ENCODE measurements around the gene CDIP1.

The CDIP1 gene

DNA sequence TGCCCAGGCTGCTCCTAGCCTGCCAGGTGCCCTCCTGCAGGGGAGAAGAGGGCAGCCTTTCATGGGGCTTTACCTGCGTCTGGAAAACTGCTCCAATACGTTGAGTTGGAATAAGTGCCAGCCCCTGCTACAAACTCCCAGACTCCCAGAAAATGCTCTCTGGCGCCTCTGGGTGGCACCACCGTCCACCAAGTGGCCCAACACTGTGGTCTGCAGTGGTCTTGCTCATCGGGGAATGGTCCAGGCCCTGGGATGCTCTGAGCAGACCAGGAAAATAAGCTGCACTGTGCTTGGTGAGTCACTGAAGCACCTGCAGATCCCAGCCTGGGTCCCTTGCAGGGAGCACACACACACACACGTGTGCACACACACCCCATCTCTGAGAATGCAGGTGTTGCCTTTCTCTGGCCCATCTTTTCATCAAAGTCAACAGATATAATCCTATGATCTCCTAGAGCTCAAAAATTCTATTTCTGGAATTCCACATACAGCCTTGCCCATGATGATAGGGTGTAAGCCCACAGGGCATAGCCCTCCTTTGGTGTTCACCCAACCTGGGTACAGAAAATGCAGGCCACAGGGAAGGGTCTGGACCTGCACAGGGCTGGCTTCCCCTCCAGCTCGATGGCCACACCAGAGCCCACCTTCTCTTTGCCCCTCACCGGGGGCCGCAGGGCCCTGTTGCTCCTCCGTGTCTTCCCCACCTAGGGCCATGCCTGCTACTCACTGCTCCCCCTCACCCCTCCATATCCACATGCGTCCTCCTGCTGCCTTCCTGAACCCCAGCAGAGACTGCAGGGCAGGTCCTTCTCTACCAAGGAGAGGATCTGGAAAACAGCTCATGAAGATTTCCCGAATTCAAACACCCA, 20.5 kb downstream of the CDIP1 start:
- Histone ChIP-seq H3K79me1 (ENCODE audit: low read length) (no peaks in the 10 kb centered on the region), H3K79me2 (ENCODE audit: control insufficient read depth, insufficient read depth, low read length) (no peaks in the 10 kb centered on the region), H3K18ac (ENCODE audit: low read length) (no peak overlapping the region), H2BK15ac (replicated peaks; ENCODE audit: low read depth) (no peak overlapping the region), H3K27me3 (ENCODE audit: insufficient read depth, low read length, poor library complexity) (no peaks in the 10 kb centered on the region), H3K36me3 (ENCODE audit: control insufficient read depth, insufficient read depth, low read length) (no peaks in the 10 kb centered on the region), H3K23ac (ENCODE audit: low read length) (no peak overlapping the region), H3K9ac (ENCODE audit: low read length) (no peak overlapping the region), H3K4me1 (ENCODE audit: control insufficient read depth, low read depth, low read length) (no peaks in the 10 kb centered on the region), H3K4ac (ENCODE audit: low read depth, low read length) (no peak overlapping the region), H2BK120ac (ENCODE audit: low read depth, low read length) (no peak overlapping the region), H2AK5ac (ENCODE audit: low read length) (no peak overlapping the region), H3K56ac (ENCODE audit: low read length) (no peak overlapping the region), H2BK5ac (ENCODE audit: low read length) (no peak overlapping the region), H3K27ac (ENCODE audit: low read depth, low read length) (no peak overlapping the region), H4K5ac (ENCODE audit: low read length) (no peak overlapping the region), H3K4me2 (ENCODE audit: low read length) (no peak overlapping the region), H4K8ac (ENCODE audit: low read depth, low read length) (no peak overlapping the region), H3K4me3 (ENCODE audit: low read length) (no peak overlapping the region)
- WGBS (ENCODE audit: extremely low coverage, insufficient coverage, low lambda C conversion rate) = no CpG with 5 or more reads among the region's 12 CpGs
- peak; percentile 80 for DNase-seq

GRCh38 chr16:4515611-4516233, 22.9 kb downstream of the CDIP1 start:
- Histone ChIP-seq H3K79me2 (ENCODE audit: control insufficient read depth, insufficient read depth, low read length) (no peaks in the 10 kb centered on the region), H4K5ac (ENCODE audit: low read length) (no peak overlapping the region), H3K4me2 (ENCODE audit: low read length) (no peak overlapping the region), H2BK5ac (ENCODE audit: low read length) (no peak overlapping the region), H2BK120ac (ENCODE audit: low read depth, low read length) (no peak overlapping the region), H3K4ac (ENCODE audit: low read depth, low read length) (no peak overlapping the region), H3K18ac (ENCODE audit: low read length) (no peak overlapping the region), H3K27ac (ENCODE audit: low read depth, low read length) (no peak overlapping the region), H3K36me3 (ENCODE audit: control insufficient read depth, insufficient read depth, low read length) (no peaks in the 10 kb centered on the region), H3K79me1 (ENCODE audit: low read length) (no peaks in the 10 kb centered on the region), H3K4me3 (ENCODE audit: low read length) (no peak overlapping the region), H3K56ac (ENCODE audit: low read length) (no peak overlapping the region), H2AK5ac (ENCODE audit: low read length) (no peak overlapping the region), H3K9ac (ENCODE audit: low read length) (no peak overlapping the region), H4K8ac (ENCODE audit: low read depth, low read length) (no peak overlapping the region), H3K4me1 (ENCODE audit: control insufficient read depth, low read depth, low read length) (no peaks in the 10 kb centered on the region), H3K23ac (ENCODE audit: low read length) (no peak overlapping the region), H2BK15ac (replicated peaks; ENCODE audit: low read depth) (no peak overlapping the region), H3K27me3 (ENCODE audit: insufficient read depth, low read length, poor library complexity) (no peaks in the 10 kb centered on the region)
- DNase-seq = no peak
- no CpG with 5 or more reads among the region's 5 CpGs for WGBS (ENCODE audit: extremely low coverage, insufficient coverage, low lambda C conversion rate)

GRCh38 chr16:4514606-4515005, 24.0 kb downstream of the CDIP1 start:
- H3K56ac ChIP-seq (ENCODE audit: low read length) = no peak overlapping the region
- H3K4me2 ChIP-seq (ENCODE audit: low read length) = no peak overlapping the region
- no peak overlapping the region for H4K5ac ChIP-seq (ENCODE audit: low read length)
- no peak overlapping the region for H4K8ac ChIP-seq (ENCODE audit: low read depth, low read length)
- no peaks in the 10 kb centered on the region for H3K79me1 ChIP-seq (ENCODE audit: low read length)
- no peak overlapping the region for H3K4ac ChIP-seq (ENCODE audit: low read depth, low read length)
- no peak overlapping the region for H3K18ac ChIP-seq (ENCODE audit: low read length)
- no peak overlapping the region for H2AK5ac ChIP-seq (ENCODE audit: low read length)
- H3K23ac ChIP-seq (ENCODE audit: low read length) = no peak overlapping the region
- H3K27me3 ChIP-seq (ENCODE audit: insufficient read depth, low read length, poor library complexity) = no peaks in the 10 kb centered on the region
- H3K79me2 ChIP-seq (ENCODE audit: control insufficient read depth, insufficient read depth, low read length) = no peaks in the 10 kb centered on the region
- no peak overlapping the region for H2BK5ac ChIP-seq (ENCODE audit: low read length)
- no peak for DNase-seq
- H3K9ac ChIP-seq (ENCODE audit: low read length) = no peak overlapping the region
- no peak overlapping the region for H2BK15ac ChIP-seq (replicated peaks; ENCODE audit: low read depth)
- peaks cover under 1% of the 10 kb centered on the region for H3K36me3 ChIP-seq (ENCODE audit: control insufficient read depth, insufficient read depth, low read length)
- no CpG with 5 or more reads among the region's 7 CpGs for WGBS (ENCODE audit: extremely low coverage, insufficient coverage, low lambda C conversion rate)
- H2BK120ac ChIP-seq (ENCODE audit: low read depth, low read length) = no peak overlapping the region
- no peak overlapping the region for H3K4me3 ChIP-seq (ENCODE audit: low read length)
- H3K4me1 ChIP-seq (ENCODE audit: control insufficient read depth, low read depth, low read length) = no peaks in the 10 kb centered on the region
- H3K27ac ChIP-seq (ENCODE audit: low read depth, low read length) = no peak overlapping the region

- Histone ChIP-seq H3K4me1 (ENCODE audit: control insufficient read depth, low read depth, low read length) (no peaks in the 10 kb centered on the region), H3K79me2 (ENCODE audit: control insufficient read depth, insufficient read depth, low read length) (no peaks in the 10 kb centered on the region), H3K56ac (ENCODE audit: low read length) (no peak overlapping the region), H2BK5ac (ENCODE audit: low read length) (no peak overlapping the region), H3K4me3 (ENCODE audit: low read length) (no peak overlapping the region), H2BK120ac (ENCODE audit: low read depth, low read length) (no peak overlapping the region), H4K5ac (ENCODE audit: low read length) (no peak overlapping the region), H3K18ac (ENCODE audit: low read length) (no peak overlapping the region), H3K9ac (ENCODE audit: low read length) (no peak overlapping the region), H4K8ac (ENCODE audit: low read depth, low read length) (no peak overlapping the region), H3K27me3 (ENCODE audit: insufficient read depth, low read length, poor library complexity) (no peaks in the 10 kb centered on the region), H3K79me1 (ENCODE audit: low read length) (no peaks in the 10 kb centered on the region), H3K27ac (ENCODE audit: low read depth, low read length) (no peak overlapping the region), H2BK15ac (replicated peaks; ENCODE audit: low read depth) (no peak overlapping the region), H2AK5ac (ENCODE audit: low read length) (no peak overlapping the region), H3K4me2 (ENCODE audit: low read length) (no peak overlapping the region), H3K23ac (ENCODE audit: low read length) (no peak overlapping the region), H3K4ac (ENCODE audit: low read depth, low read length) (no peak overlapping the region), H3K36me3 (ENCODE audit: control insufficient read depth, insufficient read depth, low read length) (peaks cover 4% of the 10 kb centered on the region)
- no peak for DNase-seq
- no CpG with 5 or more reads among the region's 7 CpGs for WGBS (ENCODE audit: extremely low coverage, insufficient coverage, low lambda C conversion rate)
Measured at GRCh38 chr16:4513881-4514280, 24.7 kb downstream of the CDIP1 start.

DNA sequence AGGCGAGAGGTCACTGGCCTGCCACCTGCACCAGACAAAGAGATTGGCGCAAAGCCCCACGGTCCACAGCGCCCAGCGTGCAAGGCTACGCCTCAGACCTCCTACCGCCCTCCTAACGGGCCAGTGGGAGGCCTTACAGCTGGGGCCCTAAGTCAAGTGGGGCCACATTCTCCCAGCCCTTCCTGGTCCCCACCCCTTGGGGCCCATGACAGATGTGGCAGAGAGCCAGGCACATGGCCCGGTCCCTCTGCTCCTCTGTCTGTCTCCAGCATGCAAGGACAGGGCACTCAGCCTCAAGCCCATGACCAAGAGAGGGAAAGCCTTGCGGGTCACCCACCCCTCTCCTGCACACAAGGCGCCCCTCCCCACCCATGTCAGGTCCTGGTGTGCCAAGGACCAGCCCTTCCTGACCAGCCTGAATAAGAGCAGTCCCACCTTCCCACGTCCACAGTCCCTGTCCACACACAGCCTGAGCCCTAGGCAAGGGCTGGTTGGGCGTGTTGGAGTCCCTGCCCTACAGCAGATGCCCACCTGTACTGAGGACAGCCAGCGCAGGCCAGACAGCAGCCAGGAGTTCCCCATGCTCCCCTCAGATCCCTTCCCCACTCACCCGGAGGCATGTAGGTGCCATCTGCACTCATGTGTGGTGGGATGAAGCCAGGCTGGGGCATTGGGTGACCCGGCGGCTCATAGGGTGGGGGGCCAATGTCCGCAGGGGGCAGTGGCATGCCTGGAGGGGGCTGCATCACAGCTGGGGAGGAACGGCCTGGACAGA, 25.3 kb downstream of the CDIP1 start:
- H3K18ac ChIP-seq (ENCODE audit: low read length) = no peak overlapping the region
- H2BK120ac ChIP-seq (ENCODE audit: low read depth, low read length) = no peak overlapping the region
- no peak overlapping the region for H3K4me3 ChIP-seq (ENCODE audit: low read length)
- H3K27me3 ChIP-seq (ENCODE audit: insufficient read depth, low read length, poor library complexity) = no peaks in the 10 kb centered on the region
- no peak overlapping the region for H3K56ac ChIP-seq (ENCODE audit: low read length)
- H2BK15ac ChIP-seq (replicated peaks; ENCODE audit: low read depth) = no peak overlapping the region
- H4K8ac ChIP-seq (ENCODE audit: low read depth, low read length) = no peak overlapping the region
- H3K36me3 ChIP-seq (ENCODE audit: control insufficient read depth, insufficient read depth, low read length) = peaks cover 4% of the 10 kb centered on the region
- H3K4ac ChIP-seq (ENCODE audit: low read depth, low read length) = no peak overlapping the region
- no peak overlapping the region for H3K23ac ChIP-seq (ENCODE audit: low read length)
- H2BK5ac ChIP-seq (ENCODE audit: low read length) = no peak overlapping the region
- no peak overlapping the region for H4K5ac ChIP-seq (ENCODE audit: low read length)
- no peak overlapping the region for H3K27ac ChIP-seq (ENCODE audit: low read depth, low read length)
- WGBS (ENCODE audit: extremely low coverage, insufficient coverage, low lambda C conversion rate) = no CpG with 5 or more reads among the region's 19 CpGs
- H3K9ac ChIP-seq (ENCODE audit: low read length) = no peak overlapping the region
- no peaks in the 10 kb centered on the region for H3K79me1 ChIP-seq (ENCODE audit: low read length)
- no peak for DNase-seq
- H3K79me2 ChIP-seq (ENCODE audit: control insufficient read depth, insufficient read depth, low read length) = no peaks in the 10 kb centered on the region
- no peaks in the 10 kb centered on the region for H3K4me1 ChIP-seq (ENCODE audit: control insufficient read depth, low read depth, low read length)
- no peak overlapping the region for H3K4me2 ChIP-seq (ENCODE audit: low read length)
- H2AK5ac ChIP-seq (ENCODE audit: low read length) = no peak overlapping the region

All from mesendoderm (in vitro differentiated cells).